Kidney epithelial cell (primary cell): ENCODE measurements around the gene UGGT1. TPM values are rescaled to one million over a fixed set of nuclear protein-coding genes. Genes with fewer than 3 reads are reported as not detected.

Experiments
- DNase-seq: peaks from one replicate; pipeline ENCODE4 v3.0.0-alpha.2; 2010; ENCODE audit warnings: low read depth
- H3K27me3 ChIP-seq: 2 replicates; pipeline ENCODE4 v1.6.0; 2011; ENCODE audit warnings: low read length; ENCODE audit not compliant: control insufficient read depth, insufficient read depth
- H3K36me3 ChIP-seq: 2 replicates; pipeline ENCODE4 v1.5.1; 2011; ENCODE audit warnings: low read length; ENCODE audit not compliant: control insufficient read depth, insufficient read depth
- H3K4me3 ChIP-seq: 2 replicates; pipeline ENCODE4 v1.5.1; 2011; ENCODE audit warnings: low read depth, mild to moderate bottlenecking, control low read depth, low read length
- CTCF ChIP-seq: IDR thresholded peaks from 2 replicates; pipeline ENCODE4 v1.5.1; 2011; ENCODE audit warnings: mild to moderate bottlenecking, moderate library complexity, low read length, control low read depth, inconsistent platforms; ENCODE audit not compliant: insufficient read depth, poor library complexity, severe bottlenecking
- total RNA-seq: library from RNA; depleted of rRNA; stranded (reverse); fragments of >200 nt; gene quantifications from 2 replicates; pipeline ENCODE4 v1.2.3, GENCODE V29; 2015

UGGT1 gene
- total RNA-seq, 1 donor from 2014 or later, result 67.8 TPM

- no peak for TF ChIP-seq CTCF
- no peaks in the 10 kb centered on the region for H3K27me3 ChIP-seq
- H3K4me3 ChIP-seq, result no peak overlapping the region
- no peaks in the 10 kb centered on the region for H3K36me3 ChIP-seq
- no peak for DNase-seq
Measured at GRCh38 chr2:128109243-128109642, 18.2 kb downstream of the UGGT1 start.

GRCh38 chr2:128115921-128116623 is 25.1 kb downstream of the UGGT1 start:
- Histone ChIP-seq H3K36me3 (no peaks in the 10 kb centered on the region), H3K4me3 (no peak overlapping the region), H3K27me3 (no peaks in the 10 kb centered on the region)
- no peak for DNase-seq
- TF ChIP-seq CTCF, result no peak

- no peak for TF ChIP-seq CTCF
- no peak for DNase-seq
- Histone ChIP-seq H3K27me3 (no peaks in the 10 kb centered on the region), H3K4me3 (no peak overlapping the region), H3K36me3 (peaks cover 6% of the 10 kb centered on the region)
Measured at GRCh38 chr2:128134573-128134972, 43.6 kb downstream of the UGGT1 start.

- DNase-seq, result no peak
- TF ChIP-seq CTCF, result no peak
- Histone ChIP-seq H3K36me3 (peaks cover 6% of the 10 kb centered on the region), H3K4me3 (no peak overlapping the region), H3K27me3 (no peaks in the 10 kb centered on the region)
Measured at GRCh38 chr2:128137094-128137616, 46.2 kb downstream of the UGGT1 start.

- no peak for TF ChIP-seq CTCF
- Histone ChIP-seq H3K27me3 (no peaks in the 10 kb centered on the region), H3K4me3 (no peak overlapping the region), H3K36me3 (peaks cover 4% of the 10 kb centered on the region)
- no peak for DNase-seq
Measured at GRCh38 chr2:128139624-128140023, 48.6 kb downstream of the UGGT1 start.

- no peak for DNase-seq
- Histone ChIP-seq H3K27me3 (no peaks in the 10 kb centered on the region), H3K36me3 (peaks cover 1% of the 10 kb centered on the region), H3K4me3 (no peak overlapping the region)
- TF ChIP-seq CTCF, result no peak
Measured at GRCh38 chr2:128145651-128146050, 54.7 kb downstream of the UGGT1 start.
